Myocyte (in vitro differentiated cells): ENCODE results near the gene WNT1. TPM values are rescaled to one million over a fixed set of nuclear protein-coding genes. Genes with fewer than 3 reads are reported as not detected.

Experiments used
- DNase-seq: peaks from one replicate; pipeline ENCODE4 v3.0.0-alpha.2; 2012; ENCODE audit warnings: low read depth
- total RNA-seq: library from RNA; depleted of rRNA; stranded (reverse); fragments of >200 nt; gene quantifications from 2 replicates; pipeline ENCODE4 v1.2.3, GENCODE V29; 2014

Gene WNT1
- total RNA-seq, 1 donor from 2014 or later: not detected

DNA sequence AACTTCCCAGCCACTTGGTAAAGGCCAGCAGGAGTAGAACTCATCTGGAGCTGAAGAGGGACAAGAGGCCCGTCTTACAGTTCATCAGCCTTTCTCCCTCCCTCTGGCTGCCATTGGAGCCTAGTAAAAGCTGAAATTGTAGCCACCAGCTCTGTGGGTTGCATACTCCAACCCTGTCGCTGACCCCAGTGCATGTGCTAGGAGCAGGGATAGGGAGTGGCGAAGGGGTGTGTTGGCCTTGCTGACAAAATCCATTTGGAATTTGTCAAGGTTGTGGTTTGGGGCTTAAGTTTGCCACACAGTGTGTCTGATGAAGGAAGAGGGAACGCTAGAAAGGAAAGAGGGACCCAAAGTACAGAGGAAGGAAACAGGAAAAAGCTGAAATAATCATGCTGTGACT, 16.8 kb upstream of the WNT1 start:
- peak; percentile 92 for DNase-seq

DNA sequence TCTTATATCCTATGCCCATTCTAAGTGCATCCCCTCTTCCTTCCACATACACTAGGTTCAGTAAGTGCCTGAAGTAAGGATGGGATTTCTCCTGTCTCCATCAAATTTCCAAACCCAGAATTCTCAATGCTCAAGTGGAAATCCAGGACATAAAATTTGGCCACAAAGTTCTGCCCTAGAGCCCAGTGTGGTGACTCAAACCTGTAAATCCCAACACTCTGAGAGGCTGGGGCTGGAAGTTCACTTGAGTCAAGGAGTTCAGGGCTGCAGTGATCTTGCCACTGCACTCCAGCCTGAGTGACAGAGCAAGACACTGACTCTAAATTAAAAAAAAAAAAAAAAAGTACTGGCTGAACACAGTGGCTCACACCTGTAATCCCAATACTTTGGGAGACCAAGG, 16.3 kb upstream of the WNT1 start:
- DNase-seq: no peak

DNA sequence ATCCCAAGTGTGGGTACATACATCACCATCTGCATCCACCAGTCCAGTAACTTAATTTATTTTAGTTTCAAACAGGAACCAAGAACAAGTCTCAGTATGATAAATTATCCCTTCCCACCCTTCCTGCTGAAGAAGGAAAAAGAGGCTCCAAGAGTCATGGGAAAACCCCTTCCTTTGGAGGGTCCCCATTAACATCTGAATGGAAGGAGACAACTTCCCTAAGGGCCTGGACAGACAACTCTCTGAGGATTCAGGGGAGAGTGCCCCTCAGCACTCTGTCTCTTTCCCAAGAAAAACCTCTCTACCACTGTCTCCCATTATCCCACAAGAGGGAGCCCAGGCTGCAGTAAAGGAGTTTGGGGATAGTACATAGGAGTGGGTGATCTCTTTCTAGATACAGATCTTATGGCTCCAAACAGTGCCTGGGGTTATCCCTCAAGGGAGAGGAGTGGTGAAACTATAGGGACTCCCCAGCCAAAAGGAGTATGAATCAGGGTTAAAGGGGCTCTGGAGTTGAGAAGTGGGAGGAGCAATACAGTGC, 12.8 kb upstream of the WNT1 start:
- DNase-seq: peak; percentile 55

GRCh38 chr12:48966177-48966895, 11.8 kb upstream of the WNT1 start:
- no peak for DNase-seq

GRCh38 chr12:48967991-48968390, 10.1 kb upstream of the WNT1 start:
- DNase-seq: no peak

DNA sequence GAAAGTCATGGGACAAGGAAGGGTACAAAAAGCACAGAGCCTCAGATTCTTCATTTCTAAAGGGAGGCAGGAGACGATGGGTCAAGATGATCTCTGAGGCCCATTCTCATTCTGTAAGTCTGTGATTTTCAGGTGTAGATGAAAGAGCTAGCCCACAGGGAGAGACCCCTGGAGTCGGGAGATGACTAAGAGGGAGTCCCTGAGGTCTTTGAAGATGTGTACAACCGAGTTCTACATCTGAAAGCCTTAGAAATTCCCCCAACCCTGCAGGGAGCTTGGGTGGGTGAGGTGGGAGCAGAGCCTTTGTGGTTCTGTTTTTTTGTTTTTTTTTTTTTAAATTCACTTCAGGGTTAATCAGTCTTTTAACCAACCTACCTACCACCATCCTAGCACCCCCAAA, 9.7 kb upstream of the WNT1 start:
- no peak for DNase-seq

- no peak for DNase-seq
Measured at GRCh38 chr12:48969160-48969771, 8.9 kb upstream of the WNT1 start.

GRCh38 chr12:48969833-48970701, 8.1 kb upstream of the WNT1 start:
- no peak for DNase-seq

DNA sequence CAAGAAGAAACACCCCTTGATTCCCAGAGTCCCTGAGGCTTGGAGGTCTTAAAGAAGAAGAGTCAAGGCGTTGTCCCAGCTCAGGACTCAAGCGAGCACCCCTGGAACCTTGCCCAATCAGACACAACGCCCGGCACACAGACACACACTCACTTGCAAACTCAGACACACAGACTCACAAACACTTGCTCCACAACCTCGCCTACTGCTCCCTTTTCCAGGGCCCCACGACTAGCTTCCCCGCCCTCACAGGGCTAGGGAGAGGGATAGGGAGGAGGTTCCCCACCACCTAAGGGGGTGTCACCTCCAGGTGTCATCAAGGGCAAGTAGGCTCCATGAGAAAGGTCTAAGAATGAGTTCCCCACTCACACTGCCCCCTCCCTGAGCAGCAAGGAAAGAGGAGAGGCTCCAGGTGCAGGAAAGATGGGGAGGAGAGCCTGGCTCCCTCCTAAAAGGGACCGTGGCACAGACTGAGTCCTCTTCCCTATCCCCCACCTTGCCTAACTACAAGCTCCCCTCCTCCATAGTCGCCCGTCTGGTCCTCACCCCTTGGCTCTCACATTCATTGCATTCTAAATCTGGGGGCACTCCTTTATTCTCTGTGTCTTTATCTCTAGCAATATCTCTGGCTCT, 7.3 kb upstream of the WNT1 start:
- DNase-seq: no peak

DNA sequence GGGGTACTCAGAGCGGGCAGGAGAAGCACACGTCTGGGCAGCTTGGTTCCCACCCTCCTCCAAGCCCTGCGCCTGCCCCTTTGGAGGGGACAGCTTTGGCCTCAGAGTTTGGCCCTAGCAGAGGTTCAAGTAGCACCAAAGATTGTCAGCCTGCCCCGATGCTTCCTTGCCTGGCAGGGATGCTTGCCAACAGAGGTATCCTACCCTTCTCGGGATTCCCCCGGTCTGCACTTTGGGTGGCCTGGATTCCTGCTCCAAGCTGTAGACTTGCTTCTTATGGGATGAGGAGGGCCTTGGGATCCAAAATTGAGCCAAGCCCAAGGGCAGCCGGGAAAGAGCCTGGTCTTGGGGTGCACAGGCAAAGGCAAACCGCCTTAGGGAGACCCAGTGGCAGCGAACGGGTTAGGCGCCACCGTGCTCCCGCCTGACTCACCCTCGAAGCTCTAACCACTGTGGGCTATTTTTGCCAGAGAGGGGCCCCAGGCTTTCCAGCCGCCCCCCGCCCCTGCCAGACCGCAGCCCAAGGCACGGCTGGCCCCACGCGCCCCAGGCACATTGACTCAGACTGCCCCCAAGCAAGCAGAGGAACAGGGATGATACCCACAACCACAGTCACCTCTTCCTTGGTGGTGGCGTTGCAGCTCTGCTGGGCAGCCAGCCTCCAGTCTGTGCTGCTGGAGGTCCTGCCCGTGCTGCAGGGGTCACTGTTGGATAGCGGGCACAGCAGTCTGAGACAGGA, 5.7 kb upstream of the WNT1 start:
- DNase-seq: peak; percentile 88

DNA sequence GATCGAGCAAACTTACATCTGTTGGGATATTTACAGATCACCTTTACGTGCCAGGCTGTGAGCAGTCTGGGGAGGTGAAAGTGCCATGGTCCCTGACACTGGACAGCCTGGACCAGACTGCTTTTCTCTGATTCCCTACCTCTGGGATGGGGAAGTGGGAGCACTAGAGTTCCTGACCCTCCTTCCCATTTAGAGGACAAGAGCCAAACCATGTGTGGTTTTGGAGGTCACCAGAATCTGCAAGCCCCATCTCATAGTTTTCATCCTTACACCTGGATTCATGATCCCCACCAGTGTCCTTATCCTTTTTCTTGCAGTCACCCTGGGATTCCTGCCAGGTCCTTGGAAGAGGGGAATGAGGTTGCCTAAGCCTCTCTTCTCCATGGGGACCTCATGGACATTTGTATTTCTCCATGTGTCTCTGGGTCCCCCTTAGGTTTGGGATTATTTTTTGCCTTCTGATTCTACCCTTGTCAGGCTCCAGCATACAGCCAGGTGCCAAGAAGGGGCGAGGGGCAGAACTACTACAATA, 5.1 kb upstream of the WNT1 start:
- DNase-seq: no peak

DNA sequence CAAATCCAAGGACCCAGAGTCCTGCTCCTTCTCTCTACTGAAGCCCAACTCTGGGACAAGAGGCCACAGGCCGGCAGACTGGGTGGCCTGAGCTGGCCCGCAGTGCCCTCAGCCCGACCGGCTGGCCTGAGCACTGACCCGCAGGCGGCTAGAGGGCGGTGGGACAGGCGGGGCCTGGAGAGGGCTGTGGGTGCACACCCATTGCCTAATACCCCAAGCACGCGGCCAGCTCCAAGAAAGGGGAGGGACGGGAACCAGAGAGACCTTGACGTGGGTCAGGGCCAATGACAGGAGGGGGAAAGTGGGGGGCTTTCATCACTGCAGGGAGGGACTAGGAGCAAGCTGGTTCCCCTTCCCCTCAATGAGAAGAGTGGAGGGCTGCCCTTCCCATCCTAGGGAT, 4.6 kb upstream of the WNT1 start:
- peak; percentile 76 for DNase-seq

- DNase-seq: no peak
Measured at GRCh38 chr12:48973941-48974673, 4.0 kb upstream of the WNT1 start.

GRCh38 chr12:48977290-48978281, 536 bp upstream of the WNT1 start:
- DNase-seq: no peak

DNA sequence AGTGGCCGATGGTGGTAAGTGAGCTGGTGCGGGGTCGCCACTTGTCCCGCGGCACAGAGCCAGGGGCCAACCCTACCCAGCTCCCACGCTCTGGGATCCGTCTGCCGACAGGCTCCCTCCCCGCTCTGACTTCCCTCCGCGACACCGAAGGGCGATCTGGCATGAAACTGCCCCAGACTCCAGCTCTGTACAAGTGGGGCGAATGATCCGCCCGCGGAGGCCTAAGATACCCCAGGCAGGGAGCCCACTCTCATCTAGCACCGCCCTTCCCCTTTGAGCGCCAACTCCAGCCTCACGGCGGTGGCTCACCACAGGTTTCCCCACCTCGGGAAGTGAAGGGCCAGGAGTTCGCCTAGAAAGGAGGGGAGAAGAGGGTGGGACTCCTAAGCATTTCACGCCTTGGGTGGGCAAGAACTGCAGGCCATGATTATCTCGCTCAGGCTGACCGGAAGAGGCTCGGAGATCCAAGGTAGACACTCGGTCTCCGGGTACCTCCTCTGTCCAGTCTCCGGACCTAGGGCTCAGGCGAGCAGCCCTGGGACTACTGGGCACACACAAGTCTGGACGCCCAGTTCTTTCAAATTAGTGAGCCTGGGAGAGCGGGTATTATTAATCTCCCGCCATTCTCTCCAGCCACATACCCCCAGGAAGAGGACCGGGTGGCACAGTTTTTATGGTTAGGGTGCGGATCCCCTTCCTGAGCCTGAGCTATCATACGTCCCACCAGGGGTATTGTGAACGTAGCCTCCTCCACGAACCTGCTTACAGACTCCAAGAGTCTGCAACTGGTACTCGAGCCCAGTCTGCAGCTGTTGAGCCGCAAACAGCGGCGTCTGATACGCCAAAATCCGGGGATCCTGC, 849 bp downstream of the WNT1 start:
- DNase-seq: no peak

DNA sequence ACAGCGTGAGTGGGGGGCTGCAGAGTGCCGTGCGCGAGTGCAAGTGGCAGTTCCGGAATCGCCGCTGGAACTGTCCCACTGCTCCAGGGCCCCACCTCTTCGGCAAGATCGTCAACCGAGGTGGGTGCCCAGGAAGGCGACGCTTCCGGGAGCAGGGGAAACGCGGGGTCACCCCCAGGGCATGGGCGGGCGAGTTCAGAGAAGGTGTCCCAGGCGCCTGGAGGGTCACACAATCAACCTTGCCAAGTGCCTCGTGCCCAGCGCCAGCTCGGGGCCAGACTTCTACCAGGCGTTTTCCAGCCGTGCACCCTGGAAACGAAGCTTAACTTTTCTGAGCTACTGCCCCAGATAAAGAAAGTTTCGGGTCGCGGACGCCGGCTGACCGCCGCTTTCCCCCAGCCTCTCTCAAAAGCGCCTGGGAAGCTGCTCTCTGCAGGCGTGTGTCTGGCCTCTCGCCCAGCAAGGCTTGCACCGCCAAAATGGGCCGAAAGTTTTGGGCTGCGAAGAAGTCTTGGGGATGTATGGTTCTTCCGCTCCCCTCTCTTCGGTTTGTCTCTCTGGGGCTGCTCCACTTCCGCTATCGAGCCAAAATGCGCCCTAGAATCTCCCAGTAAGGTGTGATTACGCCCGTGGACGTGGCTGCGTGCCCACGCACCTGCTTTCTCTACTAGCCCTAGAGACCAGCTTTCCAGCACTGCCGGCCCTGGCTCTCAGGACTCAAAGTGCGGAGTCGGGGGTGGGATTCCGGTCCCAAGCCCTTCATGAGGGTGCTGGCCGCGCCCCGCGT, 1.7 kb downstream of the WNT1 start:
- no peak for DNase-seq
